CD4-positive, alpha-beta T cell (primary cell): ENCODE data around the gene SV2C. TPM values are rescaled to one million over a fixed set of nuclear protein-coding genes. Genes with fewer than 3 reads are reported as not detected.

Experiments
- ATAC-seq: fragments of 200-7000 bp; cut with Tn5 transposase; one replicate; pipeline ENCODE4 v1.10.0; 2022; ENCODE audit warnings: mild to moderate bottlenecking; ENCODE audit not compliant: poor library complexity
- CTCF ChIA-PET: fragments of 350-600 bp; sonication (Branson Sonifier 250); formaldehyde crosslinking; loops from one replicate; lab custom pipeline; 2021; ENCODE audit warnings: antibody characterized with exemption, inconsistent platforms; lab: Charles Lee
- POLR2A ChIA-PET: fragments of 350-600 bp; sonication (Branson Sonifier 250); formaldehyde crosslinking; loops from one replicate; lab custom pipeline; 2021; ENCODE audit warnings: antibody characterized with exemption, inconsistent platforms; lab: Charles Lee
- DNase-seq, 14 experiments: peaks; one replicate each; pipeline ENCODE4 v3.0.0-alpha.2; 2013 to 2020; ENCODE audit warnings: mixed read lengths in 2 of 14
- H3K27ac ChIP-seq, 2 donors: one replicate each; pipeline versions ENCODE4 v1.5.1 to v1.7.0; 2013; ENCODE audit warnings: low read length in 2 of 2, low read depth in 1 of 2, mild to moderate bottlenecking in 1 of 2
- H3K27me3 ChIP-seq, 2 experiments: 1 replicate in 1 of 2; 2 replicates in 1 of 2; pipeline versions ENCODE4 v1.6.1 to v1.7.0; 2013; ENCODE audit warnings: low read length in 2 of 2, control low read depth in 1 of 2, mild to moderate bottlenecking in 1 of 2, moderate library complexity in 1 of 2; ENCODE audit not compliant: insufficient read depth in 2 of 2, control insufficient read depth in 1 of 2
- H3K36me3 ChIP-seq: one replicate; pipeline ENCODE4 v1.6.1; 2013; ENCODE audit warnings: low read length, control low read depth; ENCODE audit not compliant: insufficient read depth
- H3K4me1 ChIP-seq: one replicate; pipeline ENCODE4 v1.6.1; 2013; ENCODE audit warnings: low read length, control low read depth; ENCODE audit not compliant: insufficient read depth
- H3K4me3 ChIP-seq: one replicate; pipeline ENCODE4 v1.5.1; 2013; ENCODE audit warnings: mild to moderate bottlenecking, low read length, moderate library complexity
- H3K9me3 ChIP-seq, 2 experiments: 1 replicate in 1 of 2; 2 replicates in 1 of 2; pipeline versions ENCODE4 v1.6.1 to v1.7.0; 2013; ENCODE audit warnings: low read length in 2 of 2, mild to moderate bottlenecking in 2 of 2, control low read depth in 1 of 2, moderate library complexity in 1 of 2; ENCODE audit not compliant: control insufficient read depth in 1 of 2, insufficient read depth in 1 of 2
- H3K27ac Mint-ChIP-seq: one replicate; pipeline ENCODE4 v1.8.0; 2020; ENCODE audit warnings: mixed read lengths
- H3K27me3 Mint-ChIP-seq: one replicate; pipeline ENCODE4 v1.8.0; 2021; ENCODE audit warnings: mixed read lengths
- H3K36me3 Mint-ChIP-seq: one replicate; pipeline ENCODE4 v1.8.0; 2021; ENCODE audit warnings: low read depth, mixed read lengths
- H3K4me1 Mint-ChIP-seq: one replicate; pipeline ENCODE4 v1.8.0; 2021; ENCODE audit warnings: low read depth, mixed read lengths
- H3K4me3 Mint-ChIP-seq: one replicate; pipeline ENCODE4 v1.8.0; 2020; ENCODE audit warnings: mild to moderate bottlenecking, mixed read lengths
- H3K9me3 Mint-ChIP-seq: one replicate; pipeline ENCODE4 v1.8.0; 2020; ENCODE audit warnings: mixed read lengths
- CTCF ChIP-seq: fragments of 200-600 bp; IDR thresholded peaks from one replicate; pipeline ENCODE4 v1.8.0; 2022; ENCODE audit warnings: antibody characterized with exemption, mild to moderate bottlenecking
- intact Hi-C, 2 experiments: fragments of 100-400 bp; cut with DNase I in 1 of 2; cut with micrococcal nuclease in 1 of 2; formaldehyde crosslinking; loops; one replicate each; pipeline versions ENCODE4 v1.15.1 to v1.9.0; 2023 to 2025; cut with DNase I, micrococcal nuclease
- total RNA-seq, 174 experiments: library from RNA in 2 of 174; stranded (reverse) in 2 of 174; gene quantifications; one replicate each; pipeline ENCODE4 v1.2.3 and lab custom pipeline; 2021 to 2026

SV2C gene
- total RNA-seq, 2 experiments from 2014 or later = 0.03 to 0.08 TPM

DNA sequence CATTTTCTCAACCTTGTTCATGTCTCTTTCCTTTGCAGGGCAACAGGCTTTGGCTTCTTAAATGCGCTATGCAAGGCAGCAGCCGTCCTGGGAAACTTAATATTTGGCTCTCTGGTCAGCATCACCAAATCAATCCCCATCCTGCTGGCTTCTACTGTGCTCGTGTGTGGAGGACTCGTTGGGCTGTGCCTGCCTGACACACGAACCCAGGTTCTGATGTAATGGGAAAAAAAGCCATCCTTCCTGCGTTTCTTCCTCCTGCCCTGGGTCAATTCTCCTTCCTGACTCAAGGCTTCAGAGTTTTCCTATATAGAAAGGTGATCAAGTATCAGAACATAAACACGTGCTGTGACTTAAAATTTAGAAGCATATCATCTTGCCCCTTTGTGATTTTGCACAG is 242.1 kb downstream of the SV2C start:
- Histone ChIP-seq H3K27me3 (no peaks in the 10 kb centered on the region), H3K4me1 (peaks cover 54% of the 10 kb centered on the region), H3K36me3 (no peaks in the 10 kb centered on the region), H3K4me3 (no peak overlapping the region), H3K27ac (peak overlapping the region in 1 of 2 donors; percentile 63), H3K9me3 (no peaks in the 10 kb centered on the region)
- Mint-ChIP-seq H3K36me3 (no peaks in the 10 kb centered on the region), H3K4me1 (peaks cover 57% of the 10 kb centered on the region), H3K9me3 (peaks cover 3% of the 10 kb centered on the region), H3K4me3 (peak overlapping the region; percentile 59), H3K27ac (peak overlapping the region; percentile 87), H3K27me3 (no peaks in the 10 kb centered on the region)
- DNase-seq (no peak), ATAC-seq (no peak)
- intact Hi-C loops = loop anchor here in 1 of 2 experiments (5.0 kb wide), 1 partner anchor 57 kb away; no protein-coding TSS in a partner anchor
- TF ChIP-seq CTCF = no peak
- CTCF ChIA-PET = no interaction called here
- POLR2A ChIA-PET = interaction anchor here (0.6 to 3.9 kb wide), 10 partner anchors 9 to 989 kb away, joined by 3 to 38 read pairs (median 5); partner anchors contain the start of genes HMGCR and IQGAP2

GRCh38 chr5:76325876-76326491 is 242.8 kb downstream of the SV2C start:
- Histone ChIP-seq H3K9me3 (no peaks in the 10 kb centered on the region), H3K27me3 (no peaks in the 10 kb centered on the region), H3K27ac (peak overlapping the region; percentile 44 to 63), H3K4me3 (no peak overlapping the region), H3K36me3 (no peaks in the 10 kb centered on the region), H3K4me1 (peaks cover 59% of the 10 kb centered on the region)
- Mint-ChIP-seq H3K4me3 (peak overlapping the region; percentile 59), H3K36me3 (no peaks in the 10 kb centered on the region), H3K27ac (peak overlapping the region; percentile 87), H3K27me3 (no peaks in the 10 kb centered on the region), H3K9me3 (peaks cover 3% of the 10 kb centered on the region), H3K4me1 (peaks cover 63% of the 10 kb centered on the region)
- TF ChIP-seq CTCF = no peak
- intact Hi-C loops = loop anchor here in 1 of 2 experiments (5.0 kb wide), 1 partner anchor 56 kb away; no protein-coding TSS in a partner anchor
- POLR2A ChIA-PET = interaction anchor here (0.6 to 3.9 kb wide), 21 partner anchors 9 to 989 kb away, joined by 3 to 38 read pairs (median 4); partner anchors contain the start of genes HMGCR and IQGAP2
- CTCF ChIA-PET = interaction anchor here (0.7 kb wide), 1 partner anchor 151 kb away, joined by 3 read pairs; no protein-coding TSS in a partner anchor
- DNase-seq (peak in 11 of 14 experiments; percentile 13 to 88 (median 45)), ATAC-seq (peak; percentile 87)

- Mint-ChIP-seq H3K27me3 (no peaks in the 10 kb centered on the region), H3K4me3 (peak overlapping the region; percentile 69), H3K4me1 (peaks cover 71% of the 10 kb centered on the region), H3K36me3 (no peaks in the 10 kb centered on the region), H3K9me3 (peaks cover 3% of the 10 kb centered on the region), H3K27ac (peak overlapping the region; percentile 87)
- ATAC-seq (no peak), DNase-seq (no peak)
- TF ChIP-seq CTCF = no peak
- intact Hi-C loops = loop anchor here in 1 of 2 experiments (5.0 kb wide), 1 partner anchor 56 kb away; no protein-coding TSS in a partner anchor
- H3K27ac ChIP-seq = peak overlapping the region; percentile 44 to 63
- H3K4me3 ChIP-seq = no peak overlapping the region
- H3K27me3 ChIP-seq = no peaks in the 10 kb centered on the region
- H3K9me3 ChIP-seq = no peaks in the 10 kb centered on the region
- no peaks in the 10 kb centered on the region for H3K36me3 ChIP-seq
- POLR2A ChIA-PET = interaction anchor here (0.8 to 3.9 kb wide), 19 partner anchors 9 to 990 kb away, joined by 3 to 38 read pairs (median 5); partner anchors contain the start of genes HMGCR and IQGAP2
- CTCF ChIA-PET = interaction anchor here (0.7 kb wide), 2 partner anchors 152 to 253 kb away, joined by 3 to 4 read pairs; no protein-coding TSS in a partner anchor
- H3K4me1 ChIP-seq = peaks cover 66% of the 10 kb centered on the region
Measured at GRCh38 chr5:76326577-76327302, 243.6 kb downstream of the SV2C start.
